ENCODE results near the gene FOXO3. TPM values are rescaled to one million over a fixed set of nuclear protein-coding genes. Genes with fewer than 3 reads are reported as not detected.

FOXO3 gene
- total and polyA plus RNA-seq, 2 of the 13 experiments (the other 11 are each of a cell fraction or from before 2014, with no cell fraction given), result 16.0 to 22.5 TPM

DNA sequence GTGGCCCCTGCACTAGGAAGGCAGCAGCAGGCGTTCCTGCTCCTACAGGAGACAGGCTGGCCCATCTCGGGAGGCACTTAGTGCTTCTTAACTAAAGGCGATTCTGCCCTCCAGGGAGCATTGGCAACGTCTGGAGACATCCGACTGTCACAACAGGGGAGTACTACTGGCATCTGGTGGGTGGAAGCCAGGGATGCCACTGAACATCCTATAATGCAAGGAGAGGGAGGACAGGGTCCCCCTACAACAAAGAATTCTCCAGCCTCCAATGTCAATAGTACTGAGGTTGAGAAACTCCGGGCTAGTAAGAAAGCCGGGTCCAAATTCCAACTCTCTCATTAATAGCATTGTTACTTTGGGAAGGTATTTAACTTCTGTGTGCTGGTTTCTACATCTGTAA is 168.1 kb downstream of the FOXO3 start (continued):
- TF ChIP-seq HDAC1 (CRISPR knock-in tag; IDR thresholded peaks at IDR 0.05) (no peak; the same call in 1 of the 2 replicates), RBFOX2 (IDR thresholded peaks at IDR 0.05; ENCODE audit: low read depth, low read length) (no peak), RBM39 (IDR thresholded peaks at IDR 0.05; ENCODE audit: low read depth, low read length, poor library complexity, severe bottlenecking) (no peak), ZNF724P (CRISPR knock-in tag; IDR thresholded peaks at IDR 0.05; ENCODE audit: borderline replicate concordance) (no peak), NFE2 (CRISPR knock-in tag; IDR thresholded peaks at IDR 0.05) (no peak), SOX13 (IDR thresholded peaks at IDR 0.05) (peak; percentile 72), SOX13 (CRISPR knock-in tag; conservative IDR thresholded peaks at IDR 0.05 in 1 of 2, IDR thresholded peaks at IDR 0.05 in 1 of 2) (peak in 1 of 2 experiments; percentile 95; a peak in 2 of 4 replicates), ISL2 (CRISPR knock-in tag; IDR thresholded peaks at IDR 0.05) (peak; percentile 49; the same call in 1 of the 2 replicates), PHF21A (CRISPR knock-in tag; IDR thresholded peaks at IDR 0.05) (peak; percentile 45; the same call in 1 of the 2 replicates), SRSF9 (IDR thresholded peaks at IDR 0.05; ENCODE audit: borderline replicate concordance, insufficient read depth, low read depth, low read length, poor library complexity, severe bottlenecking) (no peak), RCOR2 (CRISPR knock-in tag; IDR thresholded peaks at IDR 0.05) (0 out of 2 replicates have a peak, but pooled peaks have one; percentile 5), DMAP1 (CRISPR knock-in tag; IDR thresholded peaks at IDR 0.05) (no peak), ZNF788 (CRISPR knock-in tag; IDR thresholded peaks at IDR 0.05; ENCODE audit: borderline replicate concordance) (no peak), EED (CRISPR knock-in tag; IDR thresholded peaks at IDR 0.05) (no peak), FOXA3 (CRISPR knock-in tag; IDR thresholded peaks at IDR 0.05) (peak; percentile 88), MTF2 (CRISPR knock-in tag; IDR thresholded peaks at IDR 0.05; ENCODE audit: borderline replicate concordance) (no peak), ZNF563 (CRISPR knock-in tag; IDR thresholded peaks at IDR 0.05) (no peak), JUNB (CRISPR knock-in tag; IDR thresholded peaks at IDR 0.05; ENCODE audit: borderline replicate concordance) (no peak), ZNF207 (IDR thresholded peaks at IDR 0.05; ENCODE audit: borderline replicate concordance) (no peak), ZNF274 (CRISPR knock-in tag; IDR thresholded peaks at IDR 0.05) (no peak), GTF2F1 (IDR thresholded peaks at IDR 0.05; ENCODE audit: low read length) (no peak), TEAD2 (CRISPR knock-in tag; IDR thresholded peaks at IDR 0.05) (no peak)
- TF ChIP-seq, protein P1, sequence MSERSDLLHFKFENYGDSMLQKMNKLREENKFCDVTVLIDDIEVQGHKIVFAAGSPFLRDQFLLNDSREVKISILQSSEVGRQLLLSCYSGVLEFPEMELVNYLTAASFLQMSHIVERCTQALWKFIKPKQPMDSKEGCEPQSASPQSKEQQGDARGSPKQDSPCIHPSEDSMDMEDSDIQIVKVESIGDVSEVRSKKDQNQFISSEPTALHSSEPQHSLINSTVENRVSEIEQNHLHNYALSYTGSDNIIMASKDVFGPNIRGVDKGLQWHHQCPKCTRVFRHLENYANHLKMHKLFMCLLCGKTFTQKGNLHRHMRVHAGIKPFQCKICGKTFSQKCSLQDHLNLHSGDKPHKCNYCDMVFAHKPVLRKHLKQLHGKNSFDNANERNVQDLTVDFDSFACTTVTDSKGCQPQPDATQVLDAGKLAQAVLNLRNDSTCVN (CRISPR knock-in tag; IDR thresholded peaks at IDR 0.05; ENCODE audit: borderline replicate concordance), result no peak
- TF ChIP-seq, protein P2, sequence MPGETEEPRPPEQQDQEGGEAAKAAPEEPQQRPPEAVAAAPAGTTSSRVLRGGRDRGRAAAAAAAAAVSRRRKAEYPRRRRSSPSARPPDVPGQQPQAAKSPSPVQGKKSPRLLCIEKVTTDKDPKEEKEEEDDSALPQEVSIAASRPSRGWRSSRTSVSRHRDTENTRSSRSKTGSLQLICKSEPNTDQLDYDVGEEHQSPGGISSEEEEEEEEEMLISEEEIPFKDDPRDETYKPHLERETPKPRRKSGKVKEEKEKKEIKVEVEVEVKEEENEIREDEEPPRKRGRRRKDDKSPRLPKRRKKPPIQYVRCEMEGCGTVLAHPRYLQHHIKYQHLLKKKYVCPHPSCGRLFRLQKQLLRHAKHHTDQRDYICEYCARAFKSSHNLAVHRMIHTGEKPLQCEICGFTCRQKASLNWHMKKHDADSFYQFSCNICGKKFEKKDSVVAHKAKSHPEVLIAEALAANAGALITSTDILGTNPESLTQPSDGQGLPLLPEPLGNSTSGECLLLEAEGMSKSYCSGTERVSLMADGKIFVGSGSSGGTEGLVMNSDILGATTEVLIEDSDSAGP (CRISPR knock-in tag; IDR thresholded peaks at IDR 0.05; ENCODE audit: borderline replicate concordance), result no peak; the same call in 1 of the 2 replicates
- TF ChIP-seq, protein P3, sequence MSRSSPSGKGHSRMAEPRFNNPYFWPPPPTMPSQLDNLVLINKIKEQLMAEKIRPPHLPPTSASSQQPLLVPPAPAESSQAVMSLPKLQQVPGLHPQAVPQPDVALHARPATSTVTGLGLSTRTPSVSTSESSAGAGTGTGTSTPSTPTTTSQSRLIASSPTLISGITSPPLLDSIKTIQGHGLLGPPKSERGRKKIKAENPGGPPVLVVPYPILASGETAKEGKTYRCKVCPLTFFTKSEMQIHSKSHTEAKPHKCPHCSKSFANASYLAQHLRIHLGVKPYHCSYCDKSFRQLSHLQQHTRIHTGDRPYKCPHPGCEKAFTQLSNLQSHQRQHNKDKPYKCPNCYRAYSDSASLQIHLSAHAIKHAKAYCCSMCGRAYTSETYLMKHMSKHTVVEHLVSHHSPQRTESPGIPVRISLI (CRISPR knock-in tag; IDR thresholded peaks at IDR 0.05; ENCODE audit: borderline replicate concordance), result no peak
- TF ChIP-seq, protein P4, sequence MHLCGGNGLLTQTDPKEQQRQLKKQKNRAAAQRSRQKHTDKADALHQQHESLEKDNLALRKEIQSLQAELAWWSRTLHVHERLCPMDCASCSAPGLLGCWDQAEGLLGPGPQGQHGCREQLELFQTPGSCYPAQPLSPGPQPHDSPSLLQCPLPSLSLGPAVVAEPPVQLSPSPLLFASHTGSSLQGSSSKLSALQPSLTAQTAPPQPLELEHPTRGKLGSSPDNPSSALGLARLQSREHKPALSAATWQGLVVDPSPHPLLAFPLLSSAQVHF (CRISPR knock-in tag; IDR thresholded peaks at IDR 0.05), result no peak
- TF ChIP-seq, protein P5, sequence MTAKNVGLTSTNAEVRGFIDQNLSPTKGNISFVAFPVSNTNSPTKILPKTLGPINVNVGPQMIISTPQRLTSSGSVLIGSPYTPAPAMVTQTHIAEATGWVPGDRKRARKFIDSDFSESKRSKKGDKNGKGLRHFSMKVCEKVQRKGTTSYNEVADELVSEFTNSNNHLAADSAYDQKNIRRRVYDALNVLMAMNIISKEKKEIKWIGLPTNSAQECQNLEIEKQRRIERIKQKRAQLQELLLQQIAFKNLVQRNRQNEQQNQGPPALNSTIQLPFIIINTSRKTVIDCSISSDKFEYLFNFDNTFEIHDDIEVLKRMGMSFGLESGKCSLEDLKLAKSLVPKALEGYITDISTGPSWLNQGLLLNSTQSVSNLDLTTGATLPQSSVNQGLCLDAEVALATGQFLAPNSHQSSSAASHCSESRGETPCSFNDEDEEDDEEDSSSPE (CRISPR knock-in tag; IDR thresholded peaks at IDR 0.05), result no peak
